Keratinocyte (primary cell): ENCODE measurements around the gene GFY. TPM values are rescaled to one million over a fixed set of nuclear protein-coding genes. Genes with fewer than 3 reads are reported as not detected.

Source experiments
- DNase-seq: peaks from one replicate; pipeline ENCODE4 v3.0.0-alpha.2; 2011; ENCODE audit warnings: low read depth, missing footprints, low spot score
- FAIRE-seq: peaks from 2 replicates; lab custom pipeline; 2011; peaks lifted over from hg19 to GRCh38; lab: Jason Lieb, UNC
- H2AFZ ChIP-seq: 2 replicates; pipeline ENCODE4 v1.6.0; 2012; ENCODE audit warnings: low read length, control low read depth, inconsistent platforms; ENCODE audit not compliant: control insufficient read depth
- H3K27ac ChIP-seq: 2 replicates; pipeline ENCODE4 v1.5.1; 2011; ENCODE audit warnings: low read length; ENCODE audit not compliant: control insufficient read depth, insufficient read depth
- H3K27me3 ChIP-seq: 3 replicates; pipeline ENCODE4 v1.6.0; 2011; ENCODE audit warnings: low read length; ENCODE audit not compliant: control insufficient read depth, insufficient read depth; ENCODE audit errors: extremely low read depth
- H3K36me3 ChIP-seq, 2 experiments: 2 replicates in 1 of 2; 3 replicates in 1 of 2; pipeline ENCODE4 v1.5.1; 2011; ENCODE audit warnings: low read length in 2 of 2, mild to moderate bottlenecking in 1 of 2; ENCODE audit not compliant: control insufficient read depth in 2 of 2, insufficient read depth in 2 of 2; ENCODE audit errors: extremely low read depth in 1 of 2
- H3K4me1 ChIP-seq: 3 replicates; pipeline ENCODE4 v1.5.1; 2011; ENCODE audit warnings: low read length; ENCODE audit not compliant: control insufficient read depth, insufficient read depth; ENCODE audit errors: extremely low read depth
- H3K4me2 ChIP-seq: 3 replicates; pipeline ENCODE4 v1.6.0; 2011; ENCODE audit warnings: low read depth, low read length; ENCODE audit not compliant: control insufficient read depth, insufficient read depth; ENCODE audit errors: extremely low read depth
- H3K4me3 ChIP-seq, 3 experiments: fragments of 200-600 bp in 1 of 3; sonication (generic) in 1 of 3; 2 replicates in 2 of 3; 3 replicates in 1 of 3; pipeline ENCODE4 v1.5.1; 2011 to 2016; ENCODE audit warnings: low read length in 3 of 3, mild to moderate bottlenecking in 3 of 3, control low read depth in 2 of 3, inconsistent platforms in 1 of 3, low read depth in 1 of 3, mixed read lengths in 1 of 3, mixed run types in 1 of 3, moderate library complexity in 1 of 3; ENCODE audit not compliant: control insufficient read depth in 2 of 3, insufficient read depth in 2 of 3; ENCODE audit errors: extremely low read depth in 1 of 3
- H3K79me2 ChIP-seq: 2 replicates; pipeline ENCODE4 v1.6.0; 2012; ENCODE audit warnings: low read length; ENCODE audit not compliant: control insufficient read depth, insufficient read depth
- H3K9ac ChIP-seq: 3 replicates; pipeline ENCODE4 v1.6.0; 2011; ENCODE audit warnings: low read length; ENCODE audit not compliant: control insufficient read depth, insufficient read depth; ENCODE audit errors: extremely low read depth
- H3K9me1 ChIP-seq: 3 replicates; pipeline ENCODE4 v1.6.0; 2011; ENCODE audit warnings: low read length; ENCODE audit not compliant: control insufficient read depth, insufficient read depth; ENCODE audit errors: extremely low read depth
- H3K9me3 ChIP-seq: 2 replicates; pipeline ENCODE4 v1.5.1; 2012; ENCODE audit warnings: low read depth, low read length; ENCODE audit not compliant: control insufficient read depth
- H4K20me1 ChIP-seq: 3 replicates; pipeline ENCODE4 v1.6.0; 2011; ENCODE audit warnings: low read length; ENCODE audit not compliant: control insufficient read depth, insufficient read depth; ENCODE audit errors: extremely low read depth
- CTCF ChIP-seq, 3 experiments: IDR thresholded peaks in 1 of 3; conservative IDR thresholded peaks in 1 of 3; optimal IDR thresholded peaks in 1 of 3; 2 replicates in 2 of 3; 3 replicates in 1 of 3; pipeline versions ENCODE3 to v1.5.1; 2011; ENCODE audit warnings: low read length in 3 of 3, mild to moderate bottlenecking in 3 of 3, moderate library complexity in 2 of 3, control low read depth in 1 of 3, inconsistent platforms in 1 of 3; ENCODE audit not compliant: insufficient read depth in 2 of 3; ENCODE audit errors: extremely low read depth in 1 of 3
- EZH2 ChIP-seq: IDR thresholded peaks from one replicate; pipeline ENCODE4 v1.6.1; 2012; ENCODE audit warnings: inconsistent platforms, mild to moderate bottlenecking, low read length, moderate library complexity
- dilution Hi-C: fragments of 300-500 bp; cut with MboI; formaldehyde crosslinking; loops from one replicate; pipeline ENCODE4 v1.7.0; 2020; ENCODE audit warnings: low sequenced_read_pairs; ENCODE audit not compliant: extremely low pct_ligation_motif_present
- polyA plus RNA-seq, 5 experiments: library from polyadenylated mRNA; depleted of rRNA in 3 of 5; stranded (reverse) in 3 of 5; stranded (forward) in 1 of 5; unstranded in 1 of 5; fragments of >200 nt; gene quantifications; 1 replicate in 1 of 5; 2 replicates in 3 of 5; 3 replicates in 1 of 5; pipeline versions ENCODE4 v1.2.1 to v1.2.3, GENCODE V29; 2011 to 2012; ENCODE audit warnings: missing spikeins in 2 of 5, low read depth in 1 of 5, low replicate concordance in 1 of 5

The GFY gene
- polyA plus RNA-seq, 1 donor (not counting 4 experiments of a cell fraction or from before 2014, with no cell fraction given), result not detected

DNA sequence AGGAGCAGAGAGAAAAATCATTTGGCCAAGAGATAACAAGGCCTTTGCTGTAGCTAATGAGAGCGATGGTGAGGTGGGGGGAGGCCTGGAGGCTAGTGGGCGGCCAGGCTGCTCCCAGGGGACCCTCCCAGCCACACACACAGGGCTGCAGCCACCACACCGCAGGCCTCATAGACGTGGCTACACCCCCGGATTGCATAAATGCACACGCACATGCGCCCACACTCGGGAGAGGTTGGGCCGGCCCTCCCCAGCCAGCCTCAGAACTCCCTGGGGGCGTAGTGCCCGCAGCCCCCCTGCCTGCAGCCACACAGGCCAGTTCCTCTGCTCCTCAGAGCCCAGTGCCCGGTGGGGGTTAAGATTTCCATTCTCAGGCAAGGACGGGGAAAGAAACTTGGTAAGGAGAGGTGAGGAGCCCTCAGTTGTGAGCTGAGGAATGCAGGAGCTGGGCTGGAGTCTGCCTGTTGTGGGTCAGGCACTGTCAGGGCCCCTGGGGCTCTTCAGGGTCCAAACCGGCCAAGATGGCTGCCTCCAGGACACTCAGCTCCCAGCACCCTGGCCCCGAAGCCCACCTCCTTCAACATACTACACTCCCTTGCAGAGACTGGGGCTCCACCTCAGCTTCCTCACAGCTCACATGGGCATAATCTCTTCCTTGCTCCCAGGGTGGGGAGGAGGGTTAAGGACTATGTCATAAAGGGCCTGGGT, 9.9 kb upstream of the GFY start:
- no peaks in the 10 kb centered on the region for H3K79me2 ChIP-seq
- H3K27me3 ChIP-seq, result peaks cover 20% of the 10 kb centered on the region
- H3K9me1 ChIP-seq, result no peaks in the 10 kb centered on the region
- no peaks in the 10 kb centered on the region for H3K4me1 ChIP-seq
- no peaks in the 10 kb centered on the region for H4K20me1 ChIP-seq
- no peak for TF ChIP-seq EZH2
- TF ChIP-seq CTCF (optimal IDR thresholded peaks at IDR 0.05 in 1 of 3, IDR thresholded peaks at IDR 0.05 in 1 of 3, conservative IDR thresholded peaks at IDR 0.05 in 1 of 3; ENCODE audit: extremely low read depth in 1 of 3, insufficient read depth in 2 of 3, low read length in 3 of 3), result no peak
- no peak overlapping the region for H3K27ac ChIP-seq
- H3K4me2 ChIP-seq, result no peak overlapping the region
- no peaks in the 10 kb centered on the region for H3K9me3 ChIP-seq
- DNase-seq, result no peak
- no peak for FAIRE-seq
- H3K36me3 ChIP-seq, result no peaks in the 10 kb centered on the region
- no peak overlapping the region for H2AFZ ChIP-seq
- dilution Hi-C loops, result no loop called here
- H3K4me3 ChIP-seq, result no peak overlapping the region
- no peak overlapping the region for H3K9ac ChIP-seq

DNA sequence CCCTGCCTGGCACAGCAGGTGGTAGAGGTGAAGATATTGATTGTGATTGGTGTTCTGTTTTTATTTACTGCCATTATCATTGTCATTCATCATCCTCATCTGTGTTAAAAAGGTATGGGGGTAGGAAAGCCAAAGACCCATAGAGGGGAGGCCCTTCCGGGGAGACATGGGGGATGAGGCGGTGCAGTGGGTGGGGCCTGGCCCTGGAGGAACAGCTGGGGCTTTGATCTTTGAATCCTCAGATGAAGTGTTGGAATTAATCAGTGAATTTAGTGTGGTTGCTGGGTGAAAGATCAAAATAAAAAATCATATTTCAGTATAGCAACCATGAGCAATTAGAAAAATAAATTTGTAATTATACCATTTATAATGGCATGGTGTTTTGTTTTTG, 9.4 kb upstream of the GFY start:
- FAIRE-seq (no peak), DNase-seq (no peak)
- no peak overlapping the region for H3K4me2 ChIP-seq
- H3K4me1 ChIP-seq, result no peaks in the 10 kb centered on the region
- no peak overlapping the region for H2AFZ ChIP-seq
- no peak overlapping the region for H3K9ac ChIP-seq
- H4K20me1 ChIP-seq, result no peaks in the 10 kb centered on the region
- no peak for TF ChIP-seq EZH2
- no peak for TF ChIP-seq CTCF (optimal IDR thresholded peaks at IDR 0.05 in 1 of 3, IDR thresholded peaks at IDR 0.05 in 1 of 3, conservative IDR thresholded peaks at IDR 0.05 in 1 of 3; ENCODE audit: extremely low read depth in 1 of 3, insufficient read depth in 2 of 3, low read length in 3 of 3)
- H3K4me3 ChIP-seq, result no peak overlapping the region
- no peaks in the 10 kb centered on the region for H3K9me1 ChIP-seq
- H3K79me2 ChIP-seq, result no peaks in the 10 kb centered on the region
- dilution Hi-C loops, result no loop called here
- no peak overlapping the region for H3K27ac ChIP-seq
- H3K27me3 ChIP-seq, result peaks cover 25% of the 10 kb centered on the region
- H3K36me3 ChIP-seq, result no peaks in the 10 kb centered on the region
- no peaks in the 10 kb centered on the region for H3K9me3 ChIP-seq
